ENCODE results near the gene PCMTD2. TPM values are rescaled to one million over a fixed set of nuclear protein-coding genes. Genes with fewer than 3 reads are reported as not detected.

Gene PCMTD2
- total and polyA plus RNA-seq, 2 of the 13 experiments (the other 11 are each of a cell fraction or from before 2014, with no cell fraction given), result 47.0 to 76.9 TPM

DNA sequence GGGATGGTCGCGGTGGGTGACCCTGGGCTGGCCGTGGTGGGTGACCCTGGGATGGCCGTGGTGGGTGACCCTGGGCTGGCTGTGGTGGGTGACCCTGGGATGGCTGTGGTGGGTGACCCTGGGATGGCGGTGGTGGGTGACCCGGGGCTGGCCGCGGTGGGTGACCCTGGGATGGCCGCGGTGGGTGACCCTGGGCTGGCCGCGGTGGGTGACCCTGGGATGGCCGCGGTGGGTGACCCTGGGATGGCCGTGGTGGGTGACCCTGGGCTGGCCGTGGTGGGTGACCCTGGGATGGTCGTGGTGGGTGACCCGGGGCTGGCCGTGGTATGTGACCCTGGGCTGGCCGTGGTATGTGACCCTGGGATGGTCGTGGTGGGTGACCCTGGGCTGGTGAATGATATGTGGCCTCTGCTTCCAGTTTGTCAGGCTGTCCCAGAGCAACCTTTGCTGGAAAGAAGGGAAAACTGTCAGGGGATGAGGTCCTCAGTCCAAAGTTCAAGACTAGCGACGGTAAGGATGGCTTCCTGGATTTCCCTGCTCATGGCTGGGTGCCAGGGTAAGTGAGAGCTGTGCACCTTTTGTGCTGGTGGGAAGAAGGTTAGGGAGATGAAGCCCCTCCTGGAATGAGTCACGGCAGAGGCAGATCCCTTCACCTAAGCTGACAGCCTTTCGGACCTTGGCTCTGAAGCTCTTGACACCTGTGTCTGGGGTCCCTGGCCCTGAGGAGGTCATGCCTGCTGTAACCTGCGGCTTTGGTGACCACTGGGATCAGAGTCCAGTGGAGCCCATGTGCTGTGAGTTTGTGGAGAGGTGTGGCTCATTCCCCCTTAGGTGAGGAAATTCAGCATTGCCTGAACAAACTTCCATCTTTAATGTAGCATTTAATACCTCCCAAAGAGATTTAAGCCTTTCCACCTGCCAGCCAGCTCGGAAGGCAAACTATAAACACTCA lies 19.1 kb upstream of the PCMTD2 start (continued):
- TF ChIP-seq ZSCAN30 (CRISPR knock-in tag; IDR thresholded peaks at IDR 0.05) (no peak), NKX3-1 (CRISPR knock-in tag; IDR thresholded peaks at IDR 0.05) (no peak), NONO (IDR thresholded peaks at IDR 0.05) (no peak), NONO (CRISPR knock-in tag; conservative IDR thresholded peaks at IDR 0.05) (no peak; the same call in 1 of the 2 replicates), ZNF891 (CRISPR knock-in tag; IDR thresholded peaks at IDR 0.05) (peak; percentile 92), TRIM24 (CRISPR knock-in tag; IDR thresholded peaks at IDR 0.05) (no peak; the same call in 1 of the 2 replicates), U2AF2 (IDR thresholded peaks at IDR 0.05; ENCODE audit: low read depth, low read length) (no peak), GATAD1 (CRISPR knock-in tag; IDR thresholded peaks at IDR 0.05) (peak; percentile 52), SRSF4 (IDR thresholded peaks at IDR 0.05; ENCODE audit: low read depth, low read length, poor library complexity, severe bottlenecking) (no peak), CHD4 (IDR thresholded peaks at IDR 0.05; ENCODE audit: borderline replicate concordance, low read length) (no peak; the same call in 1 of the 2 replicates), ZNF878 (CRISPR knock-in tag; IDR thresholded peaks at IDR 0.05) (peak; percentile 56; the same call in 1 of the 2 replicates), CCAR2 (optimal IDR thresholded peaks at IDR 0.05; ENCODE audit: low read depth, low read length) (no peak)
- TF ChIP-seq, protein P1, sequence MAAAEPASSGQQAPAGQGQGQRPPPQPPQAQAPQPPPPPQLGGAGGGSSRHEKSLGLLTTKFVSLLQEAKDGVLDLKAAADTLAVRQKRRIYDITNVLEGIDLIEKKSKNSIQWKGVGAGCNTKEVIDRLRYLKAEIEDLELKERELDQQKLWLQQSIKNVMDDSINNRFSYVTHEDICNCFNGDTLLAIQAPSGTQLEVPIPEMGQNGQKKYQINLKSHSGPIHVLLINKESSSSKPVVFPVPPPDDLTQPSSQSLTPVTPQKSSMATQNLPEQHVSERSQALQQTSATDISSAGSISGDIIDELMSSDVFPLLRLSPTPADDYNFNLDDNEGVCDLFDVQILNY (CRISPR knock-in tag; conservative IDR thresholded peaks at IDR 0.05), result no peak
- TF ChIP-seq, protein P2, sequence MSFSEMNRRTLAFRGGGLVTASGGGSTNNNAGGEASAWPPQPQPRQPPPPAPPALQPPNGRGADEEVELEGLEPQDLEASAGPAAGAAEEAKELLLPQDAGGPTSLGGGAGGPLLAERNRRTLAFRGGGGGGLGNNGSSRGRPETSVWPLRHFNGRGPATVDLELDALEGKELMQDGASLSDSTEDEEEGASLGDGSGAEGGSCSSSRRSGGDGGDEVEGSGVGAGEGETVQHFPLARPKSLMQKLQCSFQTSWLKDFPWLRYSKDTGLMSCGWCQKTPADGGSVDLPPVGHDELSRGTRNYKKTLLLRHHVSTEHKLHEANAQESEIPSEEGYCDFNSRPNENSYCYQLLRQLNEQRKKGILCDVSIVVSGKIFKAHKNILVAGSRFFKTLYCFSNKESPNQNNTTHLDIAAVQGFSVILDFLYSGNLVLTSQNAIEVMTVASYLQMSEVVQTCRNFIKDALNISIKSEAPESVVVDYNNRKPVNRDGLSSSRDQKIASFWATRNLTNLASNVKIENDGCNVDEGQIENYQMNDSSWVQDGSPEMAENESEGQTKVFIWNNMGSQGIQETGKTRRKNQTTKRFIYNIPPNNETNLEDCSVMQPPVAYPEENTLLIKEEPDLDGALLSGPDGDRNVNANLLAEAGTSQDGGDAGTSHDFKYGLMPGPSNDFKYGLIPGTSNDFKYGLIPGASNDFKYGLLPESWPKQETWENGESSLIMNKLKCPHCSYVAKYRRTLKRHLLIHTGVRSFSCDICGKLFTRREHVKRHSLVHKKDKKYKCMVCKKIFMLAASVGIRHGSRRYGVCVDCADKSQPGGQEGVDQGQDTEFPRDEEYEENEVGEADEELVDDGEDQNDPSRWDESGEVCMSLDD (CRISPR knock-in tag; IDR thresholded peaks at IDR 0.05; ENCODE audit: borderline replicate concordance), result peak; percentile 52; the same call in 1 of the 2 replicates
- TF ChIP-seq, protein P3, sequence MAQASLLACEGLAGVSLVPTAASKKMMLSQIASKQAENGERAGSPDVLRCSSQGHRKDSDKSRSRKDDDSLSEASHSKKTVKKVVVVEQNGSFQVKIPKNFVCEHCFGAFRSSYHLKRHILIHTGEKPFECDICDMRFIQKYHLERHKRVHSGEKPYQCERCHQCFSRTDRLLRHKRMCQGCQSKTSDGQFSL (CRISPR knock-in tag; IDR thresholded peaks at IDR 0.05), result no peak
- TF ChIP-seq, protein P4, sequence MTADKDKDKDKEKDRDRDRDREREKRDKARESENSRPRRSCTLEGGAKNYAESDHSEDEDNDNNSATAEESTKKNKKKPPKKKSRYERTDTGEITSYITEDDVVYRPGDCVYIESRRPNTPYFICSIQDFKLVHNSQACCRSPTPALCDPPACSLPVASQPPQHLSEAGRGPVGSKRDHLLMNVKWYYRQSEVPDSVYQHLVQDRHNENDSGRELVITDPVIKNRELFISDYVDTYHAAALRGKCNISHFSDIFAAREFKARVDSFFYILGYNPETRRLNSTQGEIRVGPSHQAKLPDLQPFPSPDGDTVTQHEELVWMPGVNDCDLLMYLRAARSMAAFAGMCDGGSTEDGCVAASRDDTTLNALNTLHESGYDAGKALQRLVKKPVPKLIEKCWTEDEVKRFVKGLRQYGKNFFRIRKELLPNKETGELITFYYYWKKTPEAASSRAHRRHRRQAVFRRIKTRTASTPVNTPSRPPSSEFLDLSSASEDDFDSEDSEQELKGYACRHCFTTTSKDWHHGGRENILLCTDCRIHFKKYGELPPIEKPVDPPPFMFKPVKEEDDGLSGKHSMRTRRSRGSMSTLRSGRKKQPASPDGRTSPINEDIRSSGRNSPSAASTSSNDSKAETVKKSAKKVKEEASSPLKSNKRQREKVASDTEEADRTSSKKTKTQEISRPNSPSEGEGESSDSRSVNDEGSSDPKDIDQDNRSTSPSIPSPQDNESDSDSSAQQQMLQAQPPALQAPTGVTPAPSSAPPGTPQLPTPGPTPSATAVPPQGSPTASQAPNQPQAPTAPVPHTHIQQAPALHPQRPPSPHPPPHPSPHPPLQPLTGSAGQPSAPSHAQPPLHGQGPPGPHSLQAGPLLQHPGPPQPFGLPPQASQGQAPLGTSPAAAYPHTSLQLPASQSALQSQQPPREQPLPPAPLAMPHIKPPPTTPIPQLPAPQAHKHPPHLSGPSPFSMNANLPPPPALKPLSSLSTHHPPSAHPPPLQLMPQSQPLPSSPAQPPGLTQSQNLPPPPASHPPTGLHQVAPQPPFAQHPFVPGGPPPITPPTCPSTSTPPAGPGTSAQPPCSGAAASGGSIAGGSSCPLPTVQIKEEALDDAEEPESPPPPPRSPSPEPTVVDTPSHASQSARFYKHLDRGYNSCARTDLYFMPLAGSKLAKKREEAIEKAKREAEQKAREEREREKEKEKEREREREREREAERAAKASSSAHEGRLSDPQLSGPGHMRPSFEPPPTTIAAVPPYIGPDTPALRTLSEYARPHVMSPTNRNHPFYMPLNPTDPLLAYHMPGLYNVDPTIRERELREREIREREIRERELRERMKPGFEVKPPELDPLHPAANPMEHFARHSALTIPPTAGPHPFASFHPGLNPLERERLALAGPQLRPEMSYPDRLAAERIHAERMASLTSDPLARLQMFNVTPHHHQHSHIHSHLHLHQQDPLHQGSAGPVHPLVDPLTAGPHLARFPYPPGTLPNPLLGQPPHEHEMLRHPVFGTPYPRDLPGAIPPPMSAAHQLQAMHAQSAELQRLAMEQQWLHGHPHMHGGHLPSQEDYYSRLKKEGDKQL (CRISPR knock-in tag; IDR thresholded peaks at IDR 0.05; ENCODE audit: low read depth), result no peak
